HAP-1 (cell line): ENCODE measurements around the gene KIF4A.
"Not testable (repeated sequence)": the region's sequence is repeated elsewhere in the genome, so short reads cannot be mapped to it uniquely, and the experiment has no call there.

Experiments
- DNase-seq, 2 experiments: peaks; one replicate each; pipeline ENCODE4 v3.0.0-alpha.2; 2016 to 2020; ENCODE audit warnings: low spot score in 2 of 2
- H3K27me3 ChIP-seq: fragments of 250-450 bp; sonication (Bioruptor Pico); 2 replicates; pipeline ENCODE4 v1.5.1; 2020; ENCODE audit warnings: low read depth, mild to moderate bottlenecking, moderate library complexity
- H3K36me3 ChIP-seq: fragments of 250-450 bp; sonication (Bioruptor Pico); replicated peaks from 2 replicates; pipeline ENCODE4 v1.5.1; 2020; ENCODE audit warnings: mild to moderate bottlenecking
- H3K4me1 ChIP-seq: fragments of 250-450 bp; sonication (Bioruptor Pico); 2 replicates; pipeline ENCODE4 v1.5.1; 2020; ENCODE audit warnings: mild to moderate bottlenecking
- H3K4me3 ChIP-seq: fragments of 250-450 bp; sonication (Bioruptor Pico); 2 replicates; pipeline ENCODE4 v1.5.1; 2020; ENCODE audit warnings: mild to moderate bottlenecking, moderate library complexity
- H3K9me3 ChIP-seq: fragments of 250-450 bp; sonication (Bioruptor Pico); 2 replicates; pipeline ENCODE4 v1.5.1; 2020; ENCODE audit warnings: mild to moderate bottlenecking, moderate library complexity
- in situ Hi-C: fragments of 300-500 bp; cut with MboI; formaldehyde crosslinking; loops from 3 replicates; pipeline ENCODE4 v1.14.3; 2020; ENCODE audit warnings: low sequenced_read_pairs, inconsistent platforms, mixed read lengths

Gene KIF4A

GRCh38 chrX:70324326-70324725 lies 34.4 kb downstream of the KIF4A start:
- in situ Hi-C loops = no loop called here
- Histone ChIP-seq H3K4me3 (no peak overlapping the region), H3K9me3 (no peaks in the 10 kb centered on the region), H3K27me3 (no peaks in the 10 kb centered on the region), H3K4me1 (no peaks in the 10 kb centered on the region), H3K36me3 (peaks cover 15% of the 10 kb centered on the region)
- no peak for DNase-seq

GRCh38 chrX:70331161-70331560 lies 41.3 kb downstream of the KIF4A start:
- peaks cover 76% of the 10 kb centered on the region for H3K36me3 ChIP-seq
- DNase-seq = no peak
- no peaks in the 10 kb centered on the region for H3K4me1 ChIP-seq
- no peak overlapping the region for H3K4me3 ChIP-seq
- H3K27me3 ChIP-seq = no peaks in the 10 kb centered on the region
- in situ Hi-C loops = no loop called here
- H3K9me3 ChIP-seq = no peaks in the 10 kb centered on the region

GRCh38 chrX:70332600-70332999 lies 42.7 kb downstream of the KIF4A start:
- H3K36me3 ChIP-seq = peaks cover 86% of the 10 kb centered on the region
- DNase-seq = no peak

GRCh38 chrX:70336767-70337166 lies 46.9 kb downstream of the KIF4A start:
- in situ Hi-C loops = no loop called here
- H3K9me3 ChIP-seq = no peaks in the 10 kb centered on the region
- H3K36me3 ChIP-seq = peaks cover 58% of the 10 kb centered on the region
- DNase-seq = no peak
- H3K4me1 ChIP-seq = no peaks in the 10 kb centered on the region
- no peak overlapping the region for H3K4me3 ChIP-seq
- no peaks in the 10 kb centered on the region for H3K27me3 ChIP-seq

More at GRCh38 chrX:70332600-70332999, 42.7 kb downstream of the KIF4A start:
- no peaks in the 10 kb centered on the region for H3K4me1 ChIP-seq
- no peak overlapping the region for H3K4me3 ChIP-seq
- H3K27me3 ChIP-seq = no peaks in the 10 kb centered on the region
- in situ Hi-C loops = no loop called here
- H3K9me3 ChIP-seq = no peaks in the 10 kb centered on the region

- DNase-seq = no peak
- Histone ChIP-seq H3K4me3 (no peak overlapping the region), H3K27me3 (no peaks in the 10 kb centered on the region), H3K36me3 (peaks cover 65% of the 10 kb centered on the region), H3K4me1 (0 out of 2 replicates have a peak, but pooled peaks cover 5% of the 10 kb centered on the region), H3K9me3 (no peaks in the 10 kb centered on the region)
- in situ Hi-C loops = no loop called here
These were observed 48.4 kb downstream of the KIF4A start for GRCh38 chrX:70338290-70338689.

- H3K4me3 ChIP-seq = no peak overlapping the region
- no peak for DNase-seq
- no peaks in the 10 kb centered on the region for H3K27me3 ChIP-seq
- in situ Hi-C loops = no loop called here
- peaks cover 55% of the 10 kb centered on the region for H3K36me3 ChIP-seq
- H3K4me1 ChIP-seq = peaks cover 23% of the 10 kb centered on the region
- no peaks in the 10 kb centered on the region for H3K9me3 ChIP-seq
These were observed 53.5 kb downstream of the KIF4A start for GRCh38 chrX:70343435-70343834.

- no peaks in the 10 kb centered on the region for H3K27me3 ChIP-seq
- H3K4me1 ChIP-seq = peaks cover 23% of the 10 kb centered on the region
- no peaks in the 10 kb centered on the region for H3K9me3 ChIP-seq
- DNase-seq = peak; percentile 65 to 93
- peaks cover 66% of the 10 kb centered on the region for H3K36me3 ChIP-seq
- no peak overlapping the region for H3K4me3 ChIP-seq
- in situ Hi-C loops = no loop called here
These were observed 56.6 kb downstream of the KIF4A start for GRCh38 chrX:70346418-70347070.

- H3K9me3 ChIP-seq, H3K27me3 ChIP-seq, in situ Hi-C loops, DNase-seq, H3K4me3 ChIP-seq: not testable (repeated sequence)
- Histone ChIP-seq H3K4me1 (peaks cover 19% of the 10 kb centered on the region), H3K36me3 (peaks cover 64% of the 10 kb centered on the region)
These were observed 58.9 kb downstream of the KIF4A start for GRCh38 chrX:70348825-70349224.

GRCh38 chrX:70349367-70350125 lies 59.6 kb downstream of the KIF4A start:
- DNase-seq, H3K9me3 ChIP-seq, H3K4me3 ChIP-seq, H3K27me3 ChIP-seq, in situ Hi-C loops: not testable (repeated sequence)
- Histone ChIP-seq H3K36me3 (peaks cover 64% of the 10 kb centered on the region), H3K4me1 (peaks cover 19% of the 10 kb centered on the region)

- H3K9me3 ChIP-seq = no peaks in the 10 kb centered on the region
- H3K27me3 ChIP-seq = no peaks in the 10 kb centered on the region
- no peak for DNase-seq
- no peak overlapping the region for H3K4me3 ChIP-seq
- in situ Hi-C loops = no loop called here
- H3K4me1 ChIP-seq = peaks cover under 1% of the 10 kb centered on the region
- H3K36me3 ChIP-seq = peaks cover 76% of the 10 kb centered on the region
These were observed 62.6 kb downstream of the KIF4A start for GRCh38 chrX:70352496-70352895.

GRCh38 chrX:70353514-70353913 lies 63.6 kb downstream of the KIF4A start:
- no peaks in the 10 kb centered on the region for H3K4me1 ChIP-seq
- no peaks in the 10 kb centered on the region for H3K27me3 ChIP-seq
- H3K36me3 ChIP-seq = peaks cover 80% of the 10 kb centered on the region
- H3K9me3 ChIP-seq = no peaks in the 10 kb centered on the region
- H3K4me3 ChIP-seq = no peak overlapping the region
- in situ Hi-C loops = no loop called here
- DNase-seq = no peak

- in situ Hi-C loops = no loop called here
- H3K27me3 ChIP-seq = no peaks in the 10 kb centered on the region
- no peaks in the 10 kb centered on the region for H3K4me1 ChIP-seq
- H3K4me3 ChIP-seq = no peak overlapping the region
- no peak for DNase-seq
- H3K36me3 ChIP-seq = peaks cover 90% of the 10 kb centered on the region
- H3K9me3 ChIP-seq = no peaks in the 10 kb centered on the region
These were observed 64.8 kb downstream of the KIF4A start for GRCh38 chrX:70354716-70355115.

GRCh38 chrX:70359458-70359857 lies 69.6 kb downstream of the KIF4A start:
- Histone ChIP-seq H3K4me3 (no peak overlapping the region), H3K9me3 (no peaks in the 10 kb centered on the region), H3K36me3 (peaks cover 79% of the 10 kb centered on the region), H3K27me3 (no peaks in the 10 kb centered on the region), H3K4me1 (no peaks in the 10 kb centered on the region)
- DNase-seq = no peak
- in situ Hi-C loops = no loop called here

GRCh38 chrX:70360366-70360765 lies 70.5 kb downstream of the KIF4A start:
- Histone ChIP-seq H3K27me3 (no peaks in the 10 kb centered on the region), H3K4me1 (no peaks in the 10 kb centered on the region), H3K9me3 (no peaks in the 10 kb centered on the region), H3K4me3 (no peak overlapping the region), H3K36me3 (peaks cover 71% of the 10 kb centered on the region)
- in situ Hi-C loops = no loop called here
- no peak for DNase-seq
